ENCODE data around the gene KLRD1.
"Not testable (repeated sequence)": the region's sequence is repeated elsewhere in the genome, so short reads cannot be mapped to it uniquely, and the experiment has no call there.

Gene KLRD1, protein sequence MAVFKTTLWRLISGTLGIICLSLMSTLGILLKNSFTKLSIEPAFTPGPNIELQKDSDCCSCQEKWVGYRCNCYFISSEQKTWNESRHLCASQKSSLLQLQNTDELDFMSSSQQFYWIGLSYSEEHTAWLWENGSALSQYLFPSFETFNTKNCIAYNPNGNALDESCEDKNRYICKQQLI

DNA sequence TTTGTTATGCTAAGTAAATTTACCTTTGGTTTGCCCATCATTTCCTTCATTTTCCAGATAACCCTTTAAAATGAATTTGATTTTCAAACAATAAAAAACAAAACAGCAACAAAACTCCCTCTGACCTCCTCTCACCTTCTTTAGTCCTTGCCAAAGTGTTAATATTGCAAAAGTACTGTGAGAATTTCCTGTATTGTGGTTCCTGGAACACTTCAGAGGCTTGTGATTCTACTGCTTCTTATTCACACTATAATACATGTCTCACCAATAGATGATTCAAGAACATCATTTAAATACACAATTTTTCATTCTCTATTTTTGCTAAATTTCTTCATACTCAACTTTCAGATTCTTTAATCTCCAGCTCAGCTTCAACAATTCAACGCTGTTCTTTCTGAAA, at the start of gene KLRD1:
Gene KLRD1 (plus strand): TSS at position 241 of the 400 bp plus-strand sequence. CDS start 208 bp downstream, outside the sequence.
- no peak for DNase-seq (ENCODE audit: low spot score)

DNA sequence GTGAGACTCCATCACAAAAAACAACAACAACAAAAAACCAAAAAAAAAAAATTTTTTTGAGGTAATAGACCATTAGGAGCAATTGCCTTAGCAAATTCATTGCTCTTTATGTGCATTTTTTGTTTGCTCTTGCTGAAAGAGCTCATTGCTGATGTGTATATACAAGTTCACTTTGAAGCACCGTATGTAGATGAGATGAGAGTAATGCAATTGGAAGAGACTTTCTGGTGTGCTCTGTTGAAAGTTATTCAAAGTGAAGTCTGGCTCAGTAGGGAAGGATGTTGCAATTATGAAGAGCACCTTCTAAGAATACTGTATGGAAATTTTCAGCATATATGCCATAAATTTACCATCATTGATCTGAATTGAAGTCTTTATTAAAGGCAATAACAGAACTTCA, 46.7 kb upstream of the KLRD1 start:
- no peak for DNase-seq (ENCODE audit: low spot score)

DNA sequence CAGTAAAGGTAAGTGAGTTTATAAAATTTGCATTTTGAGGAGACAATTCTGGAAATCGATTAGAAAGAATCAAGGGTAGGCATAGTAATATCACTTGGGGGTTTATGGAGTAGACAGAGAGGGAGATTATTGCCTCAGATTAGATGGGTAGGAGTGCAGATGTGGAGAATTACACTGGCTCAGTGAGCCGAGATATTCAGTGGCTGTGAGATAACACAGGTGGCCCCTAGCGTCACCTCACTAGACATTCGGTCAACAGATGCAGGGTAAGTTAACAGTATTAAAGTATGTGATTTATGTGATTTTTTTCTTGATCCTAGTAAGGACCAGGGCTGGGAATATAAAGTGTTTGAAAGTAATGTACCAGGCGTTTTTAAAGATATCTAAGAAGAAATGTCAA, 39.6 kb upstream of the KLRD1 start:
- no peak for DNase-seq (ENCODE audit: low spot score)

DNA sequence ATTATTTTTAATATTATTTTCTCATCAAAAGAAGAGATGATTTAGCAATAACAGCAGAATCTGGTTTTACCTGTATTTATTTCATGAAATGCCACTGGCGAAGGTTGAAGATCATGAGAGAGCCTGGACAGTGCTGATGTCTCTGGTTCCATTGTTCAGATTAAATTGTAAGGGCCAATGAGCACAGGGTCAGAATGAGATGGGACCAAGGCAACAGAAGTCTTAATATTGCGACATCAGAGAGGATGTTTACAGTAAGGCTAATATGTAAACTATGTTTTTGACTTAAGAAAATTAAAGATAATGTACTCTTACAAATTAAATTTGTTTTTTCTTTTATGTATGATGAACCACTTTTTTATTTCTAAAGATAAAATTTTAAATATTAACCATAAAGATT, 35.2 kb upstream of the KLRD1 start:
- no peak for DNase-seq (ENCODE audit: low spot score)

DNA sequence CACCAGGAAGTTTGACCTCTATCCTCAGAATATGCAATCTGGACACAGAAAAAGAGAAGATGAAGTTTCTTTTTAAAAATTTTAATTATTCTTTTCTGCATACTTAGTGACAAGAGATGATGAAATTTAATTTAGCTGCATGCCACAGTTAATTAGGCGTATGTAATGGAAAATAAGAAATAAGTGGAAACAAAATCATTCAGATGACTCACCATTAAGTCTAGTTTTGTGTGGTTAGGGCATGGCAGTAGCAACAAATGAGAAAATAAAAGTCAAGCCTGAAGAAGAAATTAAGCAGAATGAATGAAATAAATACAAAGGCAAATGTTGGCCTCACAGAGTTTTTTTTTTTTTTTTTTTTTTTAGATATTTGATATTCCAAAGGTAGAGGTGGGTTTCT, 30.9 kb upstream of the KLRD1 start:
- no peak for DNase-seq (ENCODE audit: low spot score)

DNA sequence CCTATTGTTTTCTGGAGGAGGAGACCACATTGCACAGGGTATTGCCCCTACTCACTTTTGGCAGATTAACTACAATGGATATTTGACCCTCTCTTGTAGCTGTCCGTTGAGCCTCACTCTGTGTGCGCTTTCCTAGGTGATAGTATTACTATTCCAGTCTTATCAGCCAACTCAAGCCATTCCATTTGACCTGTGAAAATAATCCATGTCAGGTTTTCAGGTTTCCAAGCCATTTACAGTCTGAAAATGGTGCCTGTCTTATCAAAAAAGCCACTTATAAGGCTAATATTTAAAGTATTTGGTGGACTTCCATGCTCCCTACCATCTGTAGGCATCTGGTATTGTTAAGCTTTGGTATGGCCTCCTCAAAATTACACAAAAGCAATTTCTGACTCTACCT, 29.6 kb upstream of the KLRD1 start:
- no peak for DNase-seq (ENCODE audit: low spot score)

DNA sequence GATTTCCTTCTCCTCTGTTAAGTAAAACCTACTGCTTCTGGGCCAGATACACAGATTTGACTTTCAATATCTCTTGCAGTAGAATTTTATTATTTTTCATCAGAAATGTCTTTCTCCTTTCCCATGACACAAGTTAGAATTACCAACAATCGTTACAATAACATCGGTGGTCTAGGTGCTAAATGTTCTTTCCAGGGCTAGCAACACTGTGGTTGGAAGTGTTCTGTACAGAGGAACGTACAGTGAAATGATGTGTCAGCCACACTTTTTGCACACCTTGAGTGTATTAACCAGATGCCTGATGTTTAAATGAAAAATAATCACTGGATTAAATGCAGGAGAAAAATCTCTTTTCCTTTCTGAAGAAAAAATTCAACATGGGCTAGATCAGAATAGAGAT, 27.7 kb upstream of the KLRD1 start:
- DNase-seq (ENCODE audit: low spot score): no peak

DNA sequence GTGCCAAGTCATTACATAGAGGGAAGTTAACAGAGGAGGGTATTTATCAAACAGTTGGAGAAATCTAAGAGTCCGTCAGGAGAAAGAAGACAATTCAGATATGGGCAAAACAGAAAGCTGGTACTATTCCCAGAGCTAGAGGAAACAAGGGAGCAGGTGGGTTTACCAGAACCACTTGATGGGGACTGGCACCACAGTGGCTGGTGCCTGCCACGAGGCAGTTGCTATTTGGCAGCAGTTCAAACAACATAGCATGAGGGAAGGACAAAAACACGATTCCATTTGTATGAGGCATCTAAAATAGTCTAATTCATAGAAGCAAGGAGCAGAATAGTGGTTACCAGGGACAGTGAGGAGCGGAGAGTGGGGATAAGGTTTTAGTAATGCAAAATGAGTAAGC, 24.6 kb upstream of the KLRD1 start:
- DNase-seq (ENCODE audit: low spot score): no peak

DNA sequence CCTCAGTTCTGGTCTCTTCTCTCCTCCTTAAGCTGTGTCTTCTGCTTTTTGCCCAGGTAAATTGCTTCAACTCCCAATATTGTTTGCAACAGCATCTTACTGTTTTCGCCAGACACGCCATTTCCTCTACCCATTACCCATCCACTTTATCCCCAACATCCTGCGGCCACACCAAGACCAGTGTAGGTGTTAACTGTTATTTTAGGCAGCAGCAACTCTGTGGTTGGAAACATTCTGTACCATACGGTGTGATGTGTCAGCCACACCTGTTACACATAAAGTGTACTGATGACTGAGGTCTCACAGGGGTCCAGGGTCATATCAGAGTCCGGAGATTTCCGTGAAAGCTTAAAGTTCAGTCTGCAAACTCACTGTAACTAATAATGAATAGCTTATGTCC, 21.8 kb upstream of the KLRD1 start:
- no peak for DNase-seq (ENCODE audit: low spot score)

DNA sequence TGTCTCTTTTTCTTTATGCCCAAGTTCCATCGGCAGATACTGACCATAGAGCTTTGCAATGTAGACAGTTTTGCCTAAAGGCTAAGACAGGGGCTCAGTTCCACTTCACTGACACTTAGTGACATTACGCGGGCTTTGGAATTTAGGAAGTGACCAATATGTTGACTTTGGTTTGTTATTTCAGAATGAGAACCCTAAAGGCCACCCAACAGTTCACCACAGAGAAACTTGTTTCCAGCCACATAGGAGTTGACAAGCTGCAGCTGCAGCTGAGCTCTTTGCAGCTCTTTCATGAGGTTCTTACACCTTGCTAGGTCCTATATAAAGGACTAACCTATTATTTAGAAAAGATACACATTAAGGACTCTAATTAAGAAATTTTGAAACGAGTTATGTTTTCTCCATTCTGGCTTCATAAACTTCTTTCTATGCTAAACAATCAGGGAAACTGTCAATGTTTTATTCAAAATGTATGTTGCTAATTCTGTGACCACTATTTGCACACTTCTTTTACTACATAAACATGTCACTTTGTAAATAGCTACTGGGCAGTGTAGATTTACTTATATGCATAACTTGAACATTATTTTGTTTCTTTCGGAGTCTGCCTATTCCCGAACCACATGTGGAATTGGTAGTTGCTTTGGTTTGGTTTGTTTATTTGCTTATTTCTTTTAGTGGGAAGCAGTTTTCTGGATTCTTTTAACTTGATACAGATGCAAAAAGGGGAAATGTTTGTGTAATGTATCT, 18.5 kb upstream of the KLRD1 start:
- DNase-seq (ENCODE audit: low spot score): no peak

DNA sequence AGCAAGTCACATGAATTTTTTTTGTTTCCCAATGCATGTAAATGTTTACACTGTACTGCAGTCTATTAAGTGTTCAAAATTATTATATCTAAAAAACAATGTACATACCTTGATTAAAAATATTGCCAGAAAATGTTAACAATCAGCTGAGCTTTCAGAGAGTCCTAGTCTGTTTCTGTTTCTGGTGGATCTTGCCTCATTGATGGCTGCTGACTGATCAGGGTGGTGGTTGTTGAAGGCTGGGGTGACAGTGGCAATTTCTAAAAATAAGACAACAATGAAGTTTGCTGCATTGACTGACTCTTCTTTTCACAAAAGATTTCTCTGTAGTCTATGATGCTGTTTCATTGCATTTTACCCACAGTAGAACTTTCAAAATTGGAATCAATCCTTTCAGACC, 16.6 kb upstream of the KLRD1 start:
- no peak for DNase-seq (ENCODE audit: low spot score)

DNA sequence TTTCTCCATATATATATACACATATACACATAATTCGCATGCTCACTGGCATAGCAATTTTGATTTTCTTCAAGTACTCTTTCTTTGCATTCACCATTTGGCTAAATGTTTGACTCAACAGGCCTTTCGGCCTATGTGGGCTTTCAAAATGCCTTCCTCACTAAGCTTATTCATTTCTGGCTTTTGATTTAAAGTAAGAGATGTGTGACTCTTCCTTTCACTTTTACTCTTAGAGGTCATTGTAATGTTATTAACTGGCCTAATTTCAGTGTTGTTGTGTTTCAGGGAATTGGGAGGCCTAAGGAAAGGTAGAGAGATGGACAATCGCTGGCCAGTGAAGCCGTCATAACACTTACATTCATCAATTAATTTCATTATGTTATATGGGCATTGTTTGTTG, 14.5 kb upstream of the KLRD1 start:
- no peak for DNase-seq (ENCODE audit: low spot score)

DNA sequence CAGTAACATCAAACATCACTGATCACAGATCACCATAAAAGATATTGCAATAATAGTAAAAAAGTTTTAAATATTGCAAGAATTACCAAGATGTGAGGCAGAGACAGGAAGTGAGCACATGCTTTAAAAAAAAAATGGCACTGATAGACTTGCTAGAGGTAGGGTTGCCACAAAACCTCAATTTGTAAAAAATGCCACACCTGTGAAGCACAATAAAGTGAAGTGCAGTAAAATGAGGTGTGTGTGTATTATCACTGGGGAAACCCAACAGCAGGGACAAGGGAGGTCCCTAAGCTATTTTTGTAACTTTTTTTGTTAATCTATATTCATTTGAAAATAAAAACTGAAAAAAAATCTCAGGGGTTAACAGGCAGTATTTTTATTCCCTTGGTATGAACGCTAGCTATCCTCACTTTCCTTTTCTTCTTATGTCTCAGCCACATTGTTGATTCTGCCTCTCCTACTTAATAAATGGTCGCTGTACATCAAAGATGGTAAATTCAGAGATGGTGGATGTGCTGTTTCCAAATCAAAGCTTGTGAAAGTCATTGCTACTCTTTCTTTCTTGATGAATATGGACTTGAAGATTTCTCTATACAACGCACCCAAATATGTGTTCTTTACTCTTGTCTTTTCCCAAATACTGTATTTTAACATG, 14.0 kb upstream of the KLRD1 start:
- no peak for DNase-seq (ENCODE audit: low spot score)

DNA sequence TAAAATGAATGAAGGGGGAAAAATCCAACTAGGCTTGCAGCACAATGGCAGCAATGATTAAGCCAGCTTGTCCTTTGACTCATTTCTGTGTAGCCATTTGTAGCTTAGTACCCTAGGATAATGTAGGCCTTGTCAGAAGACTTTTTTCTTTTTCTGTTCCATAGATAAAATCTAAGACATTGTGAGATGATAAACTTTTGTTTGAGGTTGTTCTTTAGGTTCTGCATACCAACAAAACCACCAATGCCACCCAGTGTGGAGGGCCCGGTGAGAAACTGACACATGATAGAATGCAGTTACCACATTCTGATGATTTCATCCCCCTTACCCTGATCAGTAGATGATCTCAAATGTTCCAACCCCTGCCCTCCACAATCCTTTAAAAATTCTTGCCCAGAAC, 6.6 kb upstream of the KLRD1 start:
- no peak for DNase-seq (ENCODE audit: low spot score)

DNA sequence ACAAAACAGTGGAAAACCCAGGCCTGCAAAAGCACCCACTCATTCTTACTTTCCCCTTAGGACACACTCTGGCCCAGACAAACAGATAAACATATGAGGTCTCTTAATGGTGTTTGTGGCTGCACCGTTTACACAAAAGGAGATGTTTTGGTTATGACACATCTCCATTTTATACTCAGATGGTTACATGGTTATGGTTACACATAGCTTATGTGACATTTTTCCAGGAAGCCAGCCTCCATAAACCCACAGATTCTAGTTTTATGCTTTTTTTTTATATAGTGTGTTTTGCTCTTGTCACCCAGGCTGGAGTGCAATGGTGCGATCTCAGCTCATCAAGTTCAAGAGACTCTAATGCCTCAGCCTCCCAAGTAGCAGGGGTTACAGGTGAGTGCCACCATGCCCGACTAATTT, 3.5 kb upstream of the KLRD1 start:
- DNase-seq (ENCODE audit: low spot score): no peak

DNA sequence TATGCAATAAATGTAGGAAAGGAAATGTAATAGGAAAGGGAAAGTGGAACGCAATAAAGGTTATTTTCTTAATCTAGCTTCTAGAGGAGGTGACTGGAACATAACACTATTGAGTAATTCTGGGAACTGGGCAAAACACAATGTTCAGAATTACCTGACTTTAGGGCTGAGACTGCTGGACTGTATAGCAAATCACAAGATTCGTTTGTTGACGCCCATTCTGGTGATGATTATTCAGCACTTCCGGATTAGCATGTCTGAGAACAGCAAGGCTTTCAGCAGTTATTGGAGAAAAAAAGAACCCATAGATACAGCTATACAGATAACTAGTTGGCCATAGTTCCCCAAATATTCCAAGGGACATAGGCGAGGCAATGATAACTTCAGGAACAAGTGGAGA, 2.3 kb upstream of the KLRD1 start:
- no peak for DNase-seq (ENCODE audit: low spot score)

DNA sequence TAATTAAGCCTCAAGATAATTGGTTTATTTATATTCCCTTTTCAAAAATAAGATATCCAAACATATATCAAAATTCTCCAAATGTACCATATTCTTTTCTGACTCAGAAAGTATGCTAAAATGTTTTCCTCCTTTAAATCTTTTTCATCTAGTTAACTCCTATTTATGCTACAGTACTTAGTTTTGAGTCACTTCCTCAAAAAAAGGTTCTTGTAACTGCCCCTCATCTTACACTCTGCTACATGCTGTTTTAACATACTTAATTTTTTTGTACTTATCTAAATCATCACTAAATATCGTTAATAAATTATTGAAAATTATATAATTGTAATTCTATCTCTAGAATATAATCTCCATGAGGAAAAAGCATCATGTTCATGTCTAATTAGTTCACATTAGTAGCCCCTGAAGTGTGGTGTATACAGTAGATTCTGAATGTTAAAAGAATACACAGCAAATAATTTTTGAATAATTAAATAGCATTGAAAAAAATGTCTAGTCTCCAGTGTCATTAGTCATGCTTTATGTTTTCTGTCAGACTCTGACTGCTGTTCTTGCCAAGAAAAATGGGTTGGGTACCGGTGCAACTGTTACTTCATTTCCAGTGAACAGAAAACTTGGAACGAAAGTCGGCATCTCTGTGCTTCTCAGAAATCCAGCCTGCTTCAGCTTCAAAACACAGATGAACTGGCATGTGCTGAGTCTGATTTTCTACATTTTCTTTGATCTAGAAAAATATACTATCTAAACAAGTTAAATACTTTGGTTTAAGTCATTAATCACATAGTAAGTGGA, 3.5 kb downstream of the KLRD1 start:
- DNase-seq (ENCODE audit: low spot score): no peak

DNA sequence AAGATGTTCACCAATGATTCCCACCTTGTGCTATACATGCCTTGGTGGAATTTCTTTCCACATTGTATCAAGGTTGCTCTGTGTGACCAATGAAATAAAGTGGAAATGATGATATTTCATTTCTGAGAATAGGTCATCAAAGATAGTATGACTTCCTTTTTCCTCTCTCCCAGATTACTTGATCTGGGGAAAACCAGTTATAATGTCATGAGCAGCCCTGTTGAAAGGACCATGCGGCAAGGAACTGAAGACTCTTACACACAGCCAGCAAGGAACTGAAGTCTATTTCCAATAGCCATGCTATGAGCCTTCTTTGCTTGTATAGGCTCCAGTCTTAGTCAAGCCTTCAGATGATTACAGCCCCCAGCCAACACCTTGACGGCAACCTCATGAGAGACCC, 11.7 kb downstream of the KLRD1 start:
- DNase-seq (ENCODE audit: low spot score): no peak

DNA sequence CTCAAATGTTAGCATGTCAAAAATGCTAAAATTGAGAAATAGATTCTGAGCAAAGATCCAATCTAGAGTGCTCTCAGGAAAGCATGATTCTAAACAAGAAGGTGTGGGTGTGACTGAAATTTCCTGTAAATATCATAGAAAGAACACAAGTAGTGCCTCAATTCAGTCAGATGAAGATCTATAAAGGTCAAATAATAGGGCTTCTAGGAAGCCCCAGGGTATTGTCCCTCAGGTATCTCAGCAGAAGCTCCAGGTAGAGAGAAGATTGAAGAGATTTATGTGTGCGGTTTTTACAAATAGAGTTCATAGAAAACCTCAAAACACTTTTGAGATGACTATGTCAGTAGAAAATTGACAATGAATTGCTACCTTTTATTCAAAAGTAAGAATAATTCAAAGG, 13.0 kb downstream of the KLRD1 start:
- no peak for DNase-seq (ENCODE audit: low spot score)

DNA sequence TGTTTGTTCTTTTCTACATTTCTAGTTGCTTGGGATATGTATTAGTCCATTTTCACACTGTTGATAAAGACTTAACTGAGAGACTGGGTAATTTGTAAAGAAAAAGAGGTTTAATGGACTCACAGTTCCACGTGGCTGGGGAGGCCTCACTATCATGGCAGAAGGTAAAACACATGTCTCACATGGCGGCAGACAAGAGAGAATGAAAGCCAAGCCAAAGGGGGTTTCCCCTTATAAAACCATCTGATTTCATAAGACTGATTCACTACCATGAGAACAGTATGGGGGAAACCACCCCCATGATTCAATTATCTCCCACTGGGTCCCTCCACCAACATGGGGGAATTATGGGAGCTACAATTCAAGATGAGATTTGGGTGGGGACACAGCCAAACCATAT, 21.0 kb downstream of the KLRD1 start:
- not testable (repeated sequence) for DNase-seq (ENCODE audit: low spot score)

DNA sequence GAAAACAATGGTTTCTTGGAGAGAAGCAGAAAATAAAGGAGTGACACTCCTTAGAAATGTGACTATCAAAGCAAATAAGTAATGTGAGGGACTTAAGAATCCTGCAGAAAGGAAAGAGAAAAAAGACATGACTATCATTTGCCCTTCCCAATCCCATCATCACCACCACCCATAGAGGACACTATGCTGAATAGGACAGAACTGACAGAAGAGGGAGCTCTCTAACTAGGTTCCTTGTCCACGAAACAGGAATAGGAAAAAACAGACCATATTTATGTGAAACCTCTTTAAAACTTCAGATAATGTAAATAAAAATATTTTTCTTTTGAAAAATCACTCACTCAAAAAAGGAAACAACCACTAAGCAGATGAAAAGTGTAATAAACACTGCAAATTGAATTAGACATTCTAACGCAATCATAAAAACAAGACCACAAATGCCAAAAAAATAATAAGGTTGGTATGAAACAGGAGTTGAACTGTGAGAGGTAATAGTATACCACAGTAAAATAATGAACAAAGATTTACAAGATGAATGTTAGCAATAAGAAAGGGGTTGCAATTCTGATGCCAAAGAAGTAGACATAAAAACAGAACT, 24.1 kb downstream of the KLRD1 start:
- DNase-seq (ENCODE audit: low spot score): peak; percentile 38

DNA sequence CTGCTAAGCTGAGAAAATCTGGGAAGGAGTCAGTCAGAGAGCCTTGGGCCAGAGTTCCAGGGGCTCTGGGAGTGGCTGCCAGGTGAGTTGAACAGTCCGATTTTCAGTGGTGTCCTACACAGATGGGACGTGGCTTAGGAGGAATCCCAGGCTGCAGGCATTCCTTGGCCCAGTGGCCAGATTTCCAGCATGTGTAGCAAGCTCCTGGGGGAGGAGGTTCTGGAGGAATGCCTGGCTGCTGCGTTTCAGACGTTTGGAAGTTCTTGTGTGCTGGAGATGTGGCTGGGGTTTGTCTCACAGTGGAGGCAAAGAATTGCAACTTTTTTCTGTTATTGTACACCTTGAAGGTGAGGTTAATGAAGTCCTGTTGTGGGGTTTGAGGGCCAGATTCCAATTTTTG, 28.5 kb downstream of the KLRD1 start:
- not testable (repeated sequence) for DNase-seq (ENCODE audit: low spot score)
